Measurements from ENCODE around the gene VPS13D.
A peak's percentile ranks its signal among the peaks of the same experiment; 100 is the strongest.
"Not testable (repeated sequence)": the region's sequence is repeated elsewhere in the genome, so short reads cannot be mapped to it uniquely, and the experiment has no call there.

The VPS13D gene

DNA sequence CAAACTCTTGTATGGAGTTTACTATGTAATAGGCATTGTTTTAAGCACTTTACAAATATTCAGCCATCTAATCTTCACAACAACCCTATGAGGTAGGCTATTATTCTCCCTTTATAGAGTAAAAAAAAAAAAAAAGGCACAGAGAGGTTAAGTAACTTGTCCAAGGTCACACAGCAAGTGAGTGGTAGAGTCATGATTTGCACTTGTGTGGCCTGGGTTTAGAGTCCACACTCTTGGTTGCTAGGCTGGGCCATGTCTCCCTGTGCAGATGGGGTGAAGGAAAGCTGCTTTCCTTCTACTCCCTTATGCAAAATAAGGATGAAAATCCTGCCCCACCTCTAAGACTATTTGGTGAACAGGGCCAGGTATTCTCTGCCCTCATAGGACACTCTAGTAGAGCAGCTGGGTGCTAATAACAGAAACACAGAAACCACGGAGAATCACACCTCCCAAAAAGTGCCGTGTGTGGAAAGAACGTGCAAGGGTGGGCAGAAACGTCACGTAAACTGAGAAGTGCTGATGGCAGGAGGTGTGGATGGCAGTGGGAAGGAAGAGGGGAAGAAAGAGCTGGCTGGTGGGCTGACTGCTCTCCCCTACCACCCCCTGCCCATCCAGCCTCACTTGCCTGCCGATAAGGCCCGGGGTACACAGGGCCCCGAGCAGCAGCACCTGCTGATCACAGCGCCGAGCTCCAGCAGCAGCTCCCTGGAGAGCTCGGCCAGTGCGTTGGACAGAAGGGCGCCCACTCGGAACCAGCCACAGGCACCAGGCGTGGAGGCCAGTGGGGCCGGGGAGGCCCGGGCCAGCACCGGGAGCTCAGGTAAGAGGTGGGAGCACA is 28.3 kb upstream of the VPS13D start:
- DNase-seq = no peak

DNA sequence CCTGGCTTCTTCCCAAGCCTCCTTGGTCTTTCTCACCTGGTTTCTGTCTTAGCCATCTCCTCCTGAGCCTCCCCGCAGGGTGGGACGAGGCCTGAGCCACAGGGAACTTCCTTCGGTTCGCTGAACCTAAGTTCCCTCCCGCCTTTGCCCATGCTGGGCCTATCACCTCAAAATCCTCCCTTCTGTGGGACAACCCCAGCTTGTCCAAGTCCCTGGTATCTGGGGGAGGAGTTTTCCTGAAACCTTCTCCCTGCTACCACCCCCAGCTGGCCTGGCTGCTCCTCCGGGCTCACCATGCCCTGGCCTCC is 27.7 kb upstream of the VPS13D start:
- no peak for DNase-seq

DNA sequence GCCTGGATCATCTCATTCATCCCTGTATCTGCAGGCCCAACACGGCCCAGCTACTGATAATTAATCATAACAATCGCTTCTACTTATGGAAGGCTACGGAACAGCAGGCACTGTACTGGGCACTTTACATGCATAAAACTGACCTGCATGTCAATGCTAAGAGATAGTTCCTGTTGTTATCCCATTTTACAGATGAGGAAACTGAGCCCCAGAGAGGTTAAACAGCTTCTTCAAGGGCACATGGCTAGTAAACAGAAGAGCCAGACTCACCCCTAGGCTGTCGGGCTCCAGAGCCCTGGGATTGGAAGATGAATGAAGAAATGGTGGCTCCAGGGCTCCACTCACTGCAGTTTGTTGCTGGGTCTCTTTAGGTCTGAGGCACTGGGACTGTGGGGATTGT is 27.3 kb upstream of the VPS13D start:
- DNase-seq = no peak

DNA sequence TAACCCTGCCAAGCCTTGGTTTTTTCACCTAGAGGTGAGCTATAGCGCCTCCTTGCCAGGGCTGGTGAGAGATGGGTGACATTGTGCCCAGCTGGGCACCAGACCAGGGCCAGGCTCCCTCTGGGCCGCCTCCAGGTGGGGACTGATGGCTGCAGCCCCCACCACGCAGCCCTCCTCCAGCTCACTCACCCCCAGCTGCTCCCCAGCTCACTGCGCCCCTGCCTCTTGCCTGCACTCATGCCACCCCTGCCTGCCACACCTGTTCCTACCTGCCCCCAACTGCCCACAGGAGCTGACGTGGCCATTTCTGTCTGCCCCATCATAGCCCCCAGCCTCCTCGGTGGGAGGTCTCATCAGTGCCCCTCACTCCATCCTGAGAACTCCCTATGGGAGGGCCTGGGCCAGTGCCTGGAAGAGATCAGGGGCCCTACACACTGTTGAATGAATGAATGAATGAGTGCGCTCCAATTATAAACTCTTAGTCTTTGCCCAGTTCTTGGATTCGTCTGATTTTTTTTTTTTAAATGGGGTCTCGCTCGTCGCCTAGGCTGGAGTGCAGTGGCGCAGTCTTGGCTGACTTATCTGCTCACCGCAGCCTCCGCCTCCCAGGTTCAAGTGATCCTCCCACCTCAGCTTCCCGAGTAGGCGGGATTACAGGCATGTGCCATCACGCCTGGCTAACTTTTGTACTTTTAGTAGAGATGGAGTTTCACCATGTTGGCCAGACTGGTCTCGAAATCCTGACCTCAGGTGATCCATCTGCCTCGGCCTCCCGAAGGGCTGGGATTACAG is 26.4 kb upstream of the VPS13D start:
- no peak for DNase-seq

DNA sequence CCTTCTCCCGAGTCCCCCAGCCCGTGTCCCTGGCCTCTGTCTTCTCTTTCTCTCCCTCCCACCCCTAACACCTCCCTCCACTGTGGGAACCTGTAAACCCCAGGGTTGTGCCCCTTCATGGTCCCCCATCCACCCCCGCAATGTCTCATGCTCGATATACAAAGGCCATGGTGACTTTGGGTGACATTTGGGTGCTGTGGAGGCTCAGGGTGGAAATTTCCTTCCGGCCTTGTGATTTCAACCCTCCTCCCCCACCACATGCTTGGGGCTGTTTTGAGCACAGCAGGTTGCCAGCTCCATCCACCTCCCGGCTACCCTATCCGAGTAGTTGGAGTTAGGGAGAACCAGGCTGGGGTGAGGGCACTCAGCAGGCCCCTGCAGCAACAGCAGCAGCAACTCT is 25.7 kb upstream of the VPS13D start:
- DNase-seq = no peak

DNA sequence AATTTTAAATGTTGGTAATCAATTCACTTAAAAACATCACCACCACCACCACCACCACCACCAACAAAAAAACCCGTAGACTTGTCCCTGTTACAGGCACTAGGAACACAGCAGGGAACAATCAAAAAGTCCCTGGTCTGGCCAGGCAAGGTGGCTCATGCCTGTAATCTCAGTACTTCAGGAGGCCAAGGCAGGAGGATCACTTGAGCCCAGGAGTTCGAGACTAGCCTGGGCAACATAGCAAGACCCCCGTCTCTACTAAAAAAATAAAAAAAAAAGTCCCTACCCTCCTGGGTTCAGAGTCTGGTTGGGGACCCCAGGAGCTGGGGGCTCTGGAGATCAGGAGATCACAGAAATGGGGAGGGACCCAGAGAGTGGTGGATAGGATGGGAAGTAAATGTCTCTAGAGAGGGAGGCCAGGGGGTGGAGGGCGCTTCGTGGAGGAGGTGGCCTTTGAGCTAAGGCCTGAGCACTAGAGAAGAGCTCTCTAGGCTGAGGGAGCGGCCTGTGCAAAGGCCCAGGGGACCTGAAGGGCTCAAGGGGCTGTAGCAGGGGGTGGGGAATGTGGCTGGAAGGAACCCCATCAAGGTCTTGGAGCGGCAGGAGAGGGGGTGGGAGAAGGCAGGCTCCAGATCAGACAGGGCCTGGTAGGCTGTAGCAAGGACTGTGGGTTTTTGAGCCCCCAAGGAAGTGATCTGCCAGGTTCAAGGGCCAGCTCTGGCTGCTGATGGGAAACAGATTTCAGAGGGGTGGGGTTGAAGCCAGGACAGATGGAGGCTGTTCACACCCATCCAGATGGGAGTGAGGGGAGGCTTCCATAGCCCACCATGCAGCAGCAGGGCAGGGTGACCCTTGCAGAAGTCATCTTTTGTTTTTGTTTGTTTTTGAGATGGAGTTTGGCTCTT is 24.8 kb upstream of the VPS13D start:
- no peak for DNase-seq

DNA sequence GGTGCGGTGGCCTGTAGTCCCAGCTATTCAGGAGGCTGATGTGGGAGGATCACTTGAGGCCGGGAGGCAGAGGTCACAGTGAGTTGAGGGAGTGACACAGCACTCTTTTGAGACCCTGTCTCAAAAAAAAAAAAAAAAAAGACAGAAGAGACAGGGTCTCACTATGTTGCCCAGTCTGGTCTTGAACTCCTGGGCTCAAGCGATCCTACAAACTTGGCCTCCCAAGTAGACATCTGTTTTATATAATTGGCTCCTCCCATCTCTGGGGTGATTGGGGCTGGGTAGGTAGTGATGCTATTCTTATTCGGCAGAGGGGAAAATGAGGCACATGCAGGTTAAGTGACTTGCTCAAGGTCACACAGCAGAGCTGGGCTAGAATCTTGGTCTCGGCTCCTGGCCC is 23.6 kb upstream of the VPS13D start:
- no peak for DNase-seq

DNA sequence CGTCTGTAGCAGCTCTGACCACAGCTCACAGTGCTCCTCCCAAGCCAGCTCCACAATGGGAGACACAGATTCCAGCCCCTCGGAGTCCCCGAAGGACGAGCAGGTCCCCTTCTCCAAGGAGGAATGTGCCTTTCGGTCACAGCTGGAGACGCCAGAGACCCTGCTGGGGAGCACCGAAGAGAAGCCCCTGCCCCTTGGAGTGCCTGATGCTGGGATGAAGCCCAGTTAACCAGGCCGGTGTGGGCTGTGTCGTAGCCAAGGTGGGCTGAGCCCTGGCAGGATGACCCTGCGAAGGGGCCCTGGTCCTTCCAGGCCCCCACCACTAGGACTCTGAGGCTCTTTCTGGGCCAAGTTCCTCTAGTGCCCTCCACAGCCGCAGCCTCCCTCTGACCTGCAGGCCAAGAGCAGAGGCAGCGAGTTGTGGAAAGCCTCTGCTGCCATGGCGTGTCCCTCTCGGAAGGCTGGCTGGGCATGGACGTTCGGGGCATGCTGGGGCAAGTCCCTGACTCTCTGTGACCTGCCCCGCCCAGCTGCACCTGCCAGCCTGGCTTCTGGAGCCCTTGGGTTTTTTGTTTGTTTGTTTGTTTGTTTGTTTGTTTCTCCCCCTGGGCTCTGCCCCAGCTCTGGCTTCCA is 22.9 kb upstream of the VPS13D start:
- DNase-seq = no peak

DNA sequence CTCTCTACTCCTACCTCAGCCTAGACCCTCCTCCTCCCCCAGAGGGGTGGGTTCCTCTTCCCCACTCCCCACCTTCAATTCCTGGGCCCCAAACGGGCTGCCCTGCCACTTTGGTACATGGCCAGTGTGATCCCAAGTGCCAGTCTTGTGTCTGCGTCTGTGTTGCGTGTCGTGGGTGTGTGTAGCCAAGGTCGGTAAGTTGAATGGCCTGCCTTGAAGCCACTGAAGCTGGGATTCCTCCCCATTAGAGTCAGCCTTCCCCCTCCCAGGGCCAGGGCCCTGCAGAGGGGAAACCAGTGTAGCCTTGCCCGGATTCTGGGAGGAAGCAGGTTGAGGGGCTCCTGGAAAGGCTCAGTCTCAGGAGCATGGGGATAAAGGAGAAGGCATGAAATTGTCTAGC is 21.6 kb upstream of the VPS13D start:
- DNase-seq = no peak

DNA sequence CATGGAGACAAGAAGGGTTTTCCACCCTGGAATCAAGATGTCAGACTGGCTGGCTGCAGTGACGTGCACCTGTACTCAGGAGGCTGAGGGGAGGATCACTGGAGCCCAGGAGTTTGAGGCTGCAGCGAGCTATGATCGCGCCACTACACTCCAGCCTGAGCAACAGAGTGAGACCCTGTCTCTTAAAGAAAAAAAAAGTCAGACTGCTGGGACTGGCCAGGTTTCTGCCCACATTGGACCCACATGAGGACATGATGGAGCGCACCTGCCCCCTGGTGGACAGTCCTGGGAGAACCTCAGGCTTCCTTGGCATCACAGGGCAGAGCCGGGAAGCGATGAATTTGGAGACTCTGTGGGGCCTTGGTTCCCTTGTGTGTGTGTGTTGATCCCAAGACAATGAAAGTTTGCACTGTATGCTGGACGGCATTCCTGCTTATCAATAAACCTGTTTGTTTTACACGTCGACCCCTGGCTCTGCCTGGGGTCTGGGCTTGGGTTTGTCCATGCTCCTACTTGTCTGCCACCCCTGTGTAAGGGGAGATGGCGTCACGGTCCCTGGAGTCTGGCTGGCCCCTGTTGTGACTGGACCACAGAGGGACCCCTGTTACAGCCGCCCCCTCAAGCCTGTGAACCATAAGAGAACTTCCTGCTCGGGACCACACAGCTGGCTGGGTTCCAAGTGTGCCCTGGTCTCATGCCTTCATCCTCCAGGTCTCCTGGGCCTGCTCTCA is 20.9 kb upstream of the VPS13D start:
- DNase-seq = peak; percentile 77 to 90 (median 82)

DNA sequence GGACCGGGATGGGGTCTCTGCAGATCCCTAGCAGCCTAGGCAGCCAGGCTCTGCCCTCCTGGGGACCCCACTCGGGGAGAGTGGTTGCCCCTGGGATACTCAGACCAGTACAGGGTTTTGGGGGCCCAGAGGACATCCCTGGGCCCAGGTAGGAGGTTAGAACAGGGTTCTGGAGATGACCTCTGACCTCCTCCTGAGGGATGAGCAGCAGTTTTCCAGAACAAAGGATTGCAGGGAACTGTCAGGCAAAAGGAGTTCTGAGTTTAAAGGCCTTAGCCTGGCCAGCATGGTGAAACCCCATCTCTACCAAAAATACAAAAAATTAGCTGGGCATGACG is 20.4 kb upstream of the VPS13D start:
- DNase-seq = no peak

DNA sequence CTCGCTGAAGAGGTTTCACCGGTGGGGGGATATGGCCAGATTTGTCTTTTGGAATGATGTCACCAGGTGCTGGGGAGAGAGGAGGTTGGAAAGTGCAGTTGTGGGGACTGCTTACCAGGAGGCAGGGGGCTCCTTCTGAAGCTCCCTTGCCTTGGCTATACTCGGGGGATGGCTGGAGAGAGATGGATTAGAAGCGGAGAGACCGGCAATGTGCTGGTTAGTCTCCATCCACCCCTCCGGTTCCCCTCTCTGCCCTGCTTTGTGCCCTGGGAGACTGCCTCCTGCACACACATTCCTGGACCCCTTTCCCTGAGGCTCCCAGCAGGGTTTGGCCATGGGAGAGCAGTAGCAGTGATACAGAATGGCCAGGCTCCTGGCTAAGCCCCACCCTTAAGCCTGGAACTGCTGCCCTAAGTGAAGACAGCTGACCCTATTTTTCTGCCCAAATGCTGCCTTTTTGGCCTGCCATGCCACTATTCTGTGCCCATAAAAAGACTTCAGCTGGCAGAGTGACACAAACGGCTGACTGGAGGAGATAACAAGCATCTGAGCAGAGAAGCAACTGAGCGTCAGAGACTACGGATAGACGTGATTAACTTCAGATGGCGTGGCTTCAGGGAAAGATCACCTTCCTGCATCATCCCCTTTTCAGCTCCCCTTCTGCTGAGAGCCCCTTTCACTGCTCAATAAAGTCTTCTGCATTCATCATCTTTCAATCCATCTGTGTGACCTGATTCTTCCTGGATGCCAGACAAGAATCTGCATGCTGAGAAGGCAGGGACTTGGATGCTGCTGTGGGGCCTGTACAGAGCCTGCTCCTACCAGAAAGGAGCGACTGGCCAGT is 14.5 kb upstream of the VPS13D start:
- DNase-seq = no peak

DNA sequence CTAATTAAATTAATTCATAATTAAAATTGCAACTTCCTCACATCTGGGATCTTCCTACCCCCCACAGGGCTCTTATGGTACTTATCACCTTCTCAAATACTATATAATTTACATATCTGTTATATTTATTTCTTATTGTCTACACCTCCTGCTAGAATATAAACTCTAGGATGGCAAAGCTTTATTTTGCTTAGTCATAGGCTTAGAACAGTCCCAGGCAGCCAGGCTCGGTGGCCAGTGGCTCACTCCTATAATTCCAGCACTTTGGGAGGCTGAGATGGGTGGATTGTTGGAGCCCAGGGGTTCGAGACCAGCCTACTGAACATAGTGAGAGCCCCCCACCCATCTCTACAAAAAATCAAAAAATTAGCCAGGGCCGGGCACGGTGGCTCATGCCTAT is 10.0 kb upstream of the VPS13D start:
- DNase-seq = no peak

DNA sequence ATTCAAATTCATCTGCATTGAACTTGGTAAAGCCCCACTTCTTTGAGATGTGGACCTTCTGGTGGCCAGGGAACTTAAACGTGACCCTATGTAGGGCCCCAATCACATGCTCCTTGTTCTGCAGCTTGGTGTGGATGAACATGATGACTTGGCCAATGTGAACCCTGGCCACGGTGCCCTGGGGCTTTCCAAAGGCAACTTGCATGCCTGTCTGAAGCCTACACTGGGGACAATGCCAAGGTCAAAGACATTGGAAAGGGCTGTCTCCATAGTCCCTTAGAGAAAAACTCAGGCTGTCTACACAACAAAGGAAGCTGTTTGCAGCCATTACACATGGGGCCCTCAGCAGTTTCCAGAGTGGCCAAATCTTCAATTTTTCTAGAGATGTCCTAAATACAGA is 8.9 kb upstream of the VPS13D start:
- no peak for DNase-seq

DNA sequence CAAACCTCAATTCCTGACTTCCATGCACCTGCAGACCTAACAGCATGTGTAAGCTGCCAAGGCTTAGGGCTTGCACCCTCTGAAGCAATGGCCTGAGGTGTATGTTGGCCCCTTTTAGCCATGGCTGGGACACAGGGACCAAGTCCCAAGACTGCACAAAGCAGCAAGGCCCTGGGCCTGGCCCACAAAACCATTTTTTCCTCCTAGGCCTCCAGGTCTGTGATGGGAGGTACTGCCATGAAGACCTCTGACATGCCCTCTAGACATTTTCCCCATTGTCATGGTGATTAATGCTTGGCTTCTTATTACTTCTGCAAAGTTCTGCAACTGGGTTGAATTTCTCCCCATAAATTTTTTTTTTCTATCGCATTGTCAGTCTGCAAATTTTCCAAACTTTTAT is 7.1 kb upstream of the VPS13D start:
- DNase-seq = not testable (repeated sequence)

DNA sequence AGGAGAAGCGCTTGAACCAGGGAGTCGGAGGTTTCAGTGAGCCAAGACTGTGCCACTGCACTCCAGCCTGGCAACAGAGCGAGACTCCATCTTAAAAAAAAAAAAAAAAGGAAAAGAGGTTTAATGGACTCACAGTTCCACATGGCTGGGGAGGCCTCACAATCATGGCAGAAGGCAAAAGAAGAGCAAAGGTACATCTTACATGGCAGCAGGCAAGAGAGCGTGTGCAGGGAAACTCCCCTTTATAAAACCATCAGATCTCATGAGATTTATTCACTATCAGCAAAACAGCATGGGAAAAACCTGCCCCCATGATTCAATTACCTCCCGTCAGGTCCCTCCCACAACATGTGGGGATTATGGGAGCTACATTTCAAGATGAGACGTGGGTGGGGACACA is 5.7 kb upstream of the VPS13D start:
- DNase-seq = not testable (repeated sequence)

DNA sequence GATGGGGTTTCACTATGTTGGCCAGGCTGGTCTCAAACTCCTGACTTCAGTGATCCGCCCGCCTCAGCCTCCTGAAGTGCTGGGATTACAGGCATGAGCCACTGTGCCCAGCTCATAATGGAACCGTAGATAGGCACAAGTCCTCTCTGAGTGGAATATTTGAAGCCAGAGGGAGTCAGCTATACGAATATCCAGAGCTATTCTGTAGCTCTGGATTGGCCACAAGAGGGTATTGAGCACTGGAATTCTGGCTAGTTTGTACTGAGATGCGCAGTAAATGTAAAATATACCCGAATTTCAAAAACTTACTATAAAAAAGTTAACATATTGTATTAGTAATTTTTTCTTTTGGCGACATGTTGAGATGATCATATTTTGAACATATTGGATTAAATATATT is 851 bp upstream of the VPS13D start:
- DNase-seq = no peak

DNA sequence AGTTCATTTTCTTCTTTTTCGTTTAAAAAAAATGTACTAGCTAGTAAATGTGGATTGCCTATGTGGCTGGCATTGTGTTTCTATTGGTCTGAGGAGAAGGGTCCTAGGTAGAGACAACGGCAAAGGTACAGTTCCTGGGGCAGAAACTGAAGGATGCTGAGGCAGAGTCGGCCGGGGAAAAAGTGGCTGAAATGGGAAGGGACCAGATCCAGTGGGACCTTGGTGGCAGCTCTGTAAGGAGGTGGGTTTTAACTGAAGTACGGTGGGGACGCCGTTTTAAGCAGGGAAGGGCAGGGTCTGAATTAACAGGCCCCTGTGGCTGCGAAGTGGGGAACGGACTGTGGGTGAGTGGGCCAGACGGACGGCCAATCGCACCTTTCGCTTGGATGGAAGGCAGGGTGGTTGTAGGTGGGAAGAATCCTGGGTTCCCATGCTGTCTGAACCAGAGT is 420 bp upstream of the VPS13D start:
- no peak for DNase-seq

DNA sequence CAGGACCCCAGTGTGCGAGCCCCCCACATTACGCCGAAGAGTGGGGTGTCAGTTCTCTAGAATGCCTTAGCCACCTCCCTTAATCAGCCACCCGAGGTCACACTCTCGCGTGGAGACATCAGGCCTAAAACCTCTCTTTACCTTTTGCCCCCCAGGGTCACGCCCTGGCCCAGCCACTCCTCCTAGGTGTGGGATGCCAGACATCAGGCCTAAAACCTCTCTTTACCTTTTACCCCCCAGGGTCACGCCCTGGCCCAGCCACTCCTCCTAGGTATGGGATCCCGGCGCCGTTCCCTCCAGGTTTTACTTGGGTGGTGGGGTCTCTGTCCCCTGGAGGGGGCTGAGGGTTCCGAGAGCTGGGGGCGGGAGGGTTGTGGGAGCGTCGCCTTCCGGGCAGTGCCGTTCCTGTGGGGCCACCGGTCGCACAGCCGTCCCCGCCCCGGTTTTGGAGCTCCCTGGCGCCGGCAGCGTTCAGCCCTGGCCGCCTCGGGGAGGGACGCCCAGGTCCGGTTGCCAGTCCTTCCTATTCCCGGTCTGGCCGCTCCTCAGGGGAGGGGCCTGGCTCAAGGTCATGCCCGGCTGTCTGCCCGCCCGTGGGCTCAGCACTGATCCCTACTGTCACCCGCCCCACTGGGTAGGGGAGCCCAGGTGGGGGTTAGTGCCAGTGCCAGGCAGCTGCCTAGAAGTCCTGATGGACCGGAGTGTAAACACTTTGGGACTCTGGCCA is 882 bp downstream of the VPS13D start:
- no peak for DNase-seq

DNA sequence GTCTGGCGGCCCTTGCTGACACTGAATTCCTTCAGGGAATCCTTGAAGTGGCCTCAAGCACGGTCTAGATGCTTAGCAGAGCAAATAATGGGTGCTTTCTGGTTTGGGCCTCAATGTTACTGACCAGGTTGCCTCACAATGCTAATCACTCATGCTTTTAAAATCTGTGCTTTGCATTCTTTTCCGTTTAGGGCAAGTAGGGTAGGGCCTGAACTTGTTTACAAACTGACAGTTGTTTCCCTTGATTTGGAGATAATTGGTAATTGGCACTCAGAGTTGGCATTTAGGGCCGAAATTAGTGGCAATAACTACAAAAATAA is 1.4 kb downstream of the VPS13D start:
- no peak for DNase-seq

DNA sequence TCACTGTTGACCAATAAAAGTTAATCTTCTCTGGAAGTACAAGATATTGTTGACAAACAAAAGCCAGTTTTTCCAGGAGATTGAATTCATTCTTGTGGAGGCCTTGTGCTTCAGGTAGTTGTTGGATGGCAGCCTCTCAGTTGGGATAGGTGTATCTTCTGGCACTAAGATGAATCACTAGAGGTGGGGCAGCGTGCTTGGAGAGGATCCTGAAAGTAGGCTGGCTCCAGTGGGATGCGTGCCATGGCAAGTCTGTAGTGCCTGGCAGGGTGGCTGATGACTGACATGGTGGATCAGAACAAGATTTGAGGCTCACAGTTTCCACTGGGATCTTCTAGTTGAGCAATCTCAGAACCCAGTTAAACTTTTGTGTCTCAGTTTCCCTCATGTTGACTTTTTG is 2.4 kb downstream of the VPS13D start:
- no peak for DNase-seq
